Islet precursor cell (in vitro differentiated cells): ENCODE measurements around the gene NHLRC3.
"Not testable (repeated sequence)": the region's sequence is repeated elsewhere in the genome, so short reads cannot be mapped to it uniquely, and the experiment has no call there.

ENCODE experiments used
- DNase-seq: peaks from one replicate; pipeline ENCODE4 v3.0.0-alpha.2; 2018

The NHLRC3 gene

DNA sequence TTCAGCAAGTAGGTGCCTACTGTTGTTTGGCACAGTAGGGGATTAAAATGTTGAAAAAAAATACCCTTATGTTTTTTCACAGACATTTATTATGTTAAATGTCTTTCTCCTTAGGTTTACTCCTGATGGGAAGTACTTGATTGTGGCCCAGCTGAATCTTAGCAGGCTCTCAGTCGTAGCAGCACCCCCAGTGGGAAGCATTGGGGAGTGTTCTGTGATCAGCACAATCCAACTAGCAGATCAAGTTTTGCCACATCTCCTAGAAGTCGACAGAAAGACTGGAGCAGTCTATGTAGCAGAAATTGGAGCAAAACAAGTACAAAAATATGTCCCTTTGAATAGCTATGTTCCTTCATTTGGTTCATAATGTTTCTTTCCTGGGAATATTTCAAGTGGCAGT is 9.3 kb downstream of the NHLRC3 start:
- DNase-seq = peak; percentile 83

- DNase-seq = no peak
These were observed 10.6 kb downstream of the NHLRC3 start for GRCh38 chr13:39048806-39049205.

DNA sequence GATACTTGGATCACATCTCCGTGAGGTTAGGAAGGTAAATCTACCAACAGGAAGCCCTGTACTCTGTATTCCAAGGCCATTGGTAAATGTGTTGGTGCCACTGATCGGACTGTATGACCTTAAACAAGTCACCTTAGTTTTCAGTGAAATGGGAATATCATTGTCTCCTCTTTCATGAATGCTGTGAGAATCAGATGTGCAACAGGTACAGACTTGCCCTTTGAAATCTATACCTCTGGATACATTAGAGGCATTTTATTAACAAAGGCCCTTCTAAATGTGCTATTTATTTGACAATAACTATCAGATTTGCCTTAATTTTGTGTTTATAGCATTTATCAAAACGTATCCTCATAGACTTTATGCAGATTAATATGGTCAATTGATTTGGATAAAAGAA is 11.0 kb downstream of the NHLRC3 start:
- no peak for DNase-seq

GRCh38 chr13:39051157-39051556 is 12.9 kb downstream of the NHLRC3 start:
- no peak for DNase-seq

- DNase-seq = no peak
These were observed 14.7 kb downstream of the NHLRC3 start for GRCh38 chr13:39052944-39053343.

DNA sequence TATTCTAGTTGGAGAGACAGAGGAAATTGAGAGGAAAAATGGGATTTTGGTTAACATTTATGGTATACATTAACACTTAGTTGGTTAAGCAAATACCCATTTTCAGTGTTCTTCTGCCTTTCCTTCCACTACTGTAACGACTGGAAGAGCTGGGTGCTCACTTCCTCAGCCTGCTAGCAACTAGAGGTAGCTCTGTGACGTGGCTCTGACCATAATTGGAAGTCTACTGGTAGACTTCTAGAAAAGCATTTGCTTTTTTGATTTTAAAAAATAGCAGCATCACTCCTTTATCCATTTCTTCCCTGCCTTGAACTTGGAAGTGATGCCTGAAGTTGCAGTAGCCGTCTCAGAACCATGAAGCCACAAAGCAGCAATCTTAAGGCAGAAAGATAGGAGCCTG is 15.9 kb downstream of the NHLRC3 start:
- DNase-seq = no peak

DNA sequence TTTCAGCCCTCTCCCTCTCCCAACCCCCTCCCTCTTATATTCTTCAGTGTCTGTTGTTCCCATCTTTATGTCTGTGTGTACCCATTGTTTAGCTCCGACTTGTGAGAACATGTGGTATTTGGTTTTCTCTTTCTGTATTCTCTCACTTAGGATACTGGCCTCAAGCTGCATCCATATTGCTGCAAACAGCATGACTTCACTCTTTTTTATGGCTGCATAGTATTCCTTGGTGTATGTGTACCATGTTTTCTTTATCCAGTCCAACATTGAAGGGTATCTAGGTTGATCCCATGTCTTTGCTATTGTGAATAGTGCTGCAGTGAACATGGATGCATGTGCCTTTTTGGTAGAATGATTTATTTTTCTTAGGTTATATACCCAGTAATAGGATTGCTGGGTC is 17.8 kb downstream of the NHLRC3 start:
- DNase-seq = no peak

- DNase-seq = no peak
These were observed 19.8 kb downstream of the NHLRC3 start for GRCh38 chr13:39058040-39058439.

DNA sequence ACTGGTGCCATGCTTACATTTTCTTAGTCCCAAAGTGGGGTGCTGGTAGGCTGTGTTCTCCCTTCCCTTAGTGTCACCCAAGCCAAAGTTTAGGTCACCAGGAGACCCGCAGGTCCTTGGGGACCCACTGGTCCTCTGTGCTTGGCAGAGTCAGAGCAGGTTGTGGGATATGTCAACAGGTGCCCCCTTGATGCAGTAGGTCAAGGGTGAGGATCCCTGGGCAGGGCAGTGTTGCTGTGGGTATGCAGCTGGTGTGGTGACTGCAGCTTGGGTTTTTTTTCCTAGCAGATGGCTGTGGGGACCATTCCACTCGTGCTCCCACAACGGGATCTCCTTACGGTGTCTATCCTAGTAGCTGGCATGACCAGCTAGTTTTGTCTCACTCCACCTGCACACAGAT is 23.7 kb downstream of the NHLRC3 start:
- DNase-seq = no peak

GRCh38 chr13:39072842-39073241 is 34.6 kb downstream of the NHLRC3 start:
- DNase-seq = no peak

- no peak for DNase-seq
These were observed 35.7 kb downstream of the NHLRC3 start for GRCh38 chr13:39073983-39074382.

- DNase-seq = not testable (repeated sequence)
These were observed 48.1 kb downstream of the NHLRC3 start for GRCh38 chr13:39086251-39086945.

- DNase-seq = no peak
These were observed 53.3 kb downstream of the NHLRC3 start for GRCh38 chr13:39091586-39091985.

DNA sequence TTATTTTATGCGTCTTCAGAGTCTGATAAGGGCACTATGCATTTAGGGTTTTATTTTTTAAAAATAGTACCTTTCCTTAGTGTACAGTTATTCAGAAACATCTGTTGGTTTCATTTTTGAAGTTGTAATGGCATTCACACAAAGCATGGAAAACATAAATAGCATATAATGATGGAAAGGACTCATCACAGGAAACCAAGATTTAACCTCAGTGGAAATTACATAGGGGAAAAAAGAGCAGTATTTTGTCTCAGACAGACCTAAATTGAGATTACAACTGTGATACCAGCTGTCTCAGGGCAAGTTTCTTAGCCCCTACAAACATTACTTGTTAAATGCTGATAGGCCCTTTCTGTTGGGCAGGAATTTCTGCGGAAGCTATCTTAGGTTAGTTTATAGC is 57.2 kb downstream of the NHLRC3 start:
- DNase-seq = no peak

GRCh38 chr13:39099231-39099630 is 61.0 kb downstream of the NHLRC3 start:
- no peak for DNase-seq
